NCI-H460 (cell line): ENCODE measurements around the gene ATP13A3. TPM values are rescaled to one million over a fixed set of nuclear protein-coding genes. Genes with fewer than 3 reads are reported as not detected.

Experiments used
- small RNA-seq, 2 experiments: library from RNA; depleted of rRNA; stranded (forward); fragments of <200 nt; gene quantifications; one replicate each; pipeline ENCODE3, GENCODE V24; 2014
- total RNA-seq: library from RNA; depleted of rRNA; stranded (reverse); fragments of >200 nt; shearing (Covaris generic); gene quantifications from 2 replicates; pipeline ENCODE4 v1.2.3, GENCODE V29; 2014; rRNA removed

ATP13A3 gene
- total RNA-seq, 1 experiment from 2014 or later = 101 TPM

Small RNA genes within 50 kb of the gene (small RNA-seq; reads per million reads assigned to genes)
- 0 reads per million in 2 experiments for gene AC108676.2
- gene RNU6-1101P = 0 reads per million in 2 experiments

Other genes starting within 250 kb of the ATP13A3 start
- gene CPN2, start 135.7 kb downstream of the ATP13A3 start, total RNA-seq = not detected in 2 replicates
- not detected in 2 replicates for gene LRRC15, start 117.3 kb downstream of the ATP13A3 start, total RNA-seq
- not detected in 2 replicates for gene GP5, start 87.7 kb downstream of the ATP13A3 start, total RNA-seq
- gene TMEM44, start 146.4 kb upstream of the ATP13A3 start, total RNA-seq = 4.9 and 5.2 TPM in 2 replicates
- gene LSG1, start 185.2 kb upstream of the ATP13A3 start, total RNA-seq = 31.4 and 34.9 TPM in 2 replicates
- 0.42 and 0.72 TPM in 2 replicates for gene FAM43A, start 198.9 kb upstream of the ATP13A3 start, total RNA-seq